ENCODE data around the gene TRABD2B.

Gene TRABD2B

GRCh38 chr1:48035371-48036141 lies 38.4 kb upstream of the TRABD2B start:
- TF ChIP-seq ZFX (IDR thresholded peaks at IDR 0.05) (no peak), CTCF (conservative IDR thresholded peaks at IDR 0.05) (no peak)
- H3K27ac ChIP-seq = no peak overlapping the region

GRCh38 chr1:48033495-48034045 lies 36.4 kb upstream of the TRABD2B start:
- no peak for TF ChIP-seq CTCF (conservative IDR thresholded peaks at IDR 0.05)
- no peak for TF ChIP-seq ZFX (IDR thresholded peaks at IDR 0.05)
- no peak overlapping the region for H3K27ac ChIP-seq

GRCh38 chr1:48031676-48032075 lies 34.5 kb upstream of the TRABD2B start:
- H3K27ac ChIP-seq = no peak overlapping the region
- TF ChIP-seq CTCF (conservative IDR thresholded peaks at IDR 0.05) (no peak), ZFX (IDR thresholded peaks at IDR 0.05) (no peak)

- H3K27ac ChIP-seq = no peak overlapping the region
- TF ChIP-seq CTCF (conservative IDR thresholded peaks at IDR 0.05) (no peak), ZFX (IDR thresholded peaks at IDR 0.05) (no peak)
Measured at GRCh38 chr1:48030696-48031365, 33.6 kb upstream of the TRABD2B start.

GRCh38 chr1:48030211-48030610 lies 33.0 kb upstream of the TRABD2B start:
- H3K27ac ChIP-seq = no peak overlapping the region
- TF ChIP-seq CTCF (conservative IDR thresholded peaks at IDR 0.05) = no peak
- TF ChIP-seq ZFX (IDR thresholded peaks at IDR 0.05) = no peak

GRCh38 chr1:48028218-48029069 lies 31.3 kb upstream of the TRABD2B start:
- no peak overlapping the region for H3K27ac ChIP-seq
- TF ChIP-seq CTCF (conservative IDR thresholded peaks at IDR 0.05) (no peak), ZFX (IDR thresholded peaks at IDR 0.05) (no peak)

Measured in C4-2B (cell line).